ENCODE results near the gene PTPN7. TPM values are rescaled to one million over a fixed set of nuclear protein-coding genes. Genes with fewer than 3 reads are reported as not detected.

PTPN7 gene
- 10 to 100 TPM in 2 of 4 donors, 1 to 10 TPM in 2; 4.7 to 48.7 (median 7.6) TPM for total RNA-seq

GRCh38 chr1:202160377-202160940, at the start of gene PTPN7:
Gene PTPN7, minus strand, starts transcription at chr1:202160602. Its CDS starts 1,200 bp downstream, at chr1:202159402.
- Histone ChIP-seq H3K4me3 (peak within 1 kb of the TSS; percentile 47 to 63 (median 50)), H3K27me3 (no peaks in the 10 kb centered on the region), H3K4me1 (peaks cover 0 to 48% (median 24%) of the 10 kb centered on the region in 4 donors), H3K36me3 (no peaks in the 10 kb centered on the region), H3K27ac (peak within 1 kb of the TSS; percentile 79 to 95 (median 93)), H3K9me3 (no peaks in the 10 kb centered on the region)
- DNase-seq = peak in 2 of 3 donors; percentile 84 to 86
- TF ChIP-seq POLR2A (IDR thresholded peaks at IDR 0.05) (no peak), CTCF (IDR thresholded peaks at IDR 0.05) (peak in 4 of 6 experiments; percentile 8 to 64 (median 33))

GRCh38 chr1:202208351-202208857, 48.0 kb upstream of the PTPN7 start:
- Histone ChIP-seq H3K27me3 (no peaks in the 10 kb centered on the region), H3K4me1 (no peaks in the 10 kb centered on the region), H3K9me3 (no peaks in the 10 kb centered on the region), H3K27ac (no peak overlapping the region), H3K36me3 (no peaks in the 10 kb centered on the region), H3K4me3 (no peak overlapping the region)
- no peak for DNase-seq
- no peak for TF ChIP-seq POLR2A (IDR thresholded peaks at IDR 0.05)
- TF ChIP-seq CTCF (IDR thresholded peaks at IDR 0.05) = no peak

GRCh38 chr1:202207292-202207691, 46.9 kb upstream of the PTPN7 start:
- no peak for DNase-seq
- Histone ChIP-seq H3K4me3 (no peak overlapping the region), H3K36me3 (no peaks in the 10 kb centered on the region), H3K9me3 (no peaks in the 10 kb centered on the region), H3K4me1 (no peaks in the 10 kb centered on the region), H3K27ac (no peak overlapping the region), H3K27me3 (no peaks in the 10 kb centered on the region)
- TF ChIP-seq CTCF (IDR thresholded peaks at IDR 0.05) = no peak
- no peak for TF ChIP-seq POLR2A (IDR thresholded peaks at IDR 0.05)

GRCh38 chr1:202205523-202206190, 45.3 kb upstream of the PTPN7 start:
- Histone ChIP-seq H3K36me3 (no peaks in the 10 kb centered on the region), H3K27ac (no peak overlapping the region), H3K4me3 (no peak overlapping the region), H3K9me3 (no peaks in the 10 kb centered on the region), H3K27me3 (no peaks in the 10 kb centered on the region), H3K4me1 (peaks cover 0 to 2% (median 0%) of the 10 kb centered on the region in 4 donors)
- TF ChIP-seq POLR2A (IDR thresholded peaks at IDR 0.05) (no peak), CTCF (IDR thresholded peaks at IDR 0.05) (no peak)
- DNase-seq = no peak

GRCh38 chr1:202204065-202204464, 43.7 kb upstream of the PTPN7 start:
- no peaks in the 10 kb centered on the region for H3K9me3 ChIP-seq
- H3K27ac ChIP-seq = no peak overlapping the region
- H3K4me1 ChIP-seq = peaks cover 0 to 18% (median 0%) of the 10 kb centered on the region in 4 donors
- DNase-seq = no peak
- no peaks in the 10 kb centered on the region for H3K27me3 ChIP-seq
- TF ChIP-seq POLR2A (IDR thresholded peaks at IDR 0.05) = no peak
- no peak for TF ChIP-seq CTCF (IDR thresholded peaks at IDR 0.05)
- H3K36me3 ChIP-seq = no peaks in the 10 kb centered on the region
- H3K4me3 ChIP-seq = no peak overlapping the region

All from Peyer's patch (tissue), 4 donors.